ENCODE data around the gene GGCT. TPM values are rescaled to one million over a fixed set of nuclear protein-coding genes. Genes with fewer than 3 reads are reported as not detected.

GGCT gene
- total RNA-seq, 3 donors from 2014 or later (not counting 1 experiment from before 2014, with no cell fraction given), result 8.7 to 10.8 (median 9.2) TPM

- no peak for ATAC-seq
- no peaks in the 10 kb centered on the region for H3K9me3 Mint-ChIP-seq
- no peaks in the 10 kb centered on the region for H3K27me3 Mint-ChIP-seq (ENCODE audit: low read depth in 2 of 2)
- no peaks in the 10 kb centered on the region for H3K9me3 ChIP-seq (ENCODE audit: control insufficient read depth, insufficient read depth, low read length)
- no peaks in the 10 kb centered on the region for H3K36me3 Mint-ChIP-seq
- H3K4me3 ChIP-seq (ENCODE audit: low read length), result no peak overlapping the region
- WGBS (ENCODE audit: insufficient coverage), result no CpG with 5 or more reads among the region's 1 CpG
- peaks cover 17% of the 10 kb centered on the region for H3K4me1 ChIP-seq (ENCODE audit: control insufficient read depth, insufficient read depth, low read length)
- H3K36me3 ChIP-seq (ENCODE audit: control insufficient read depth, insufficient read depth, low read length), result peaks cover 12% of the 10 kb centered on the region
- H3K27ac Mint-ChIP-seq, result no peak overlapping the region
- intact Hi-C loops (cut with micrococcal nuclease), result no loop called here
- H3K27me3 ChIP-seq (ENCODE audit: control insufficient read depth, insufficient read depth, low read length), result no peaks in the 10 kb centered on the region
- H3K4me3 Mint-ChIP-seq, result no peak overlapping the region
- peaks cover 28 to 41% of the 10 kb centered on the region in 2 donors for H3K4me1 Mint-ChIP-seq
- DNase-seq, result no peak
- no peak for TF ChIP-seq CTCF (IDR thresholded peaks at IDR 0.05)
- no peak overlapping the region for H3K27ac ChIP-seq (ENCODE audit: low read length)
Measured at GRCh38 chr7:30462179-30462578, 42.5 kb downstream of the GGCT start.

- no peaks in the 10 kb centered on the region for H3K36me3 Mint-ChIP-seq
- ATAC-seq (no peak), DNase-seq (no peak)
- WGBS (ENCODE audit: insufficient coverage), result 96% methylated on average over 4 of the region's 4 CpGs
- Histone ChIP-seq H3K27ac (ENCODE audit: low read length) (no peak overlapping the region), H3K4me3 (ENCODE audit: low read length) (no peak overlapping the region), H3K9me3 (ENCODE audit: control insufficient read depth, insufficient read depth, low read length) (no peaks in the 10 kb centered on the region), H3K36me3 (ENCODE audit: control insufficient read depth, insufficient read depth, low read length) (peaks cover 28% of the 10 kb centered on the region), H3K27me3 (ENCODE audit: control insufficient read depth, insufficient read depth, low read length) (no peaks in the 10 kb centered on the region), H3K4me1 (ENCODE audit: control insufficient read depth, insufficient read depth, low read length) (peaks cover 13% of the 10 kb centered on the region)
- H3K27ac Mint-ChIP-seq, result no peak overlapping the region
- intact Hi-C loops (cut with micrococcal nuclease), result no loop called here
- no peaks in the 10 kb centered on the region for H3K27me3 Mint-ChIP-seq (ENCODE audit: low read depth in 2 of 2)
- TF ChIP-seq CTCF (IDR thresholded peaks at IDR 0.05), result no peak
- no peak overlapping the region for H3K4me3 Mint-ChIP-seq
- no peaks in the 10 kb centered on the region for H3K9me3 Mint-ChIP-seq
- H3K4me1 Mint-ChIP-seq, result peaks cover 15 to 23% of the 10 kb centered on the region in 2 donors
Measured at GRCh38 chr7:30460246-30460633, 44.4 kb downstream of the GGCT start.

GRCh38 chr7:30459591-30460245 is 44.9 kb downstream of the GGCT start:
- no peaks in the 10 kb centered on the region for H3K27me3 Mint-ChIP-seq (ENCODE audit: low read depth in 2 of 2)
- no peak for TF ChIP-seq CTCF (IDR thresholded peaks at IDR 0.05)
- H3K9me3 Mint-ChIP-seq, result no peaks in the 10 kb centered on the region
- Histone ChIP-seq H3K4me3 (ENCODE audit: low read length) (no peak overlapping the region), H3K27ac (ENCODE audit: low read length) (no peak overlapping the region), H3K27me3 (ENCODE audit: control insufficient read depth, insufficient read depth, low read length) (no peaks in the 10 kb centered on the region), H3K36me3 (ENCODE audit: control insufficient read depth, insufficient read depth, low read length) (peaks cover 32% of the 10 kb centered on the region), H3K4me1 (ENCODE audit: control insufficient read depth, insufficient read depth, low read length) (peaks cover 8% of the 10 kb centered on the region), H3K9me3 (ENCODE audit: control insufficient read depth, insufficient read depth, low read length) (no peaks in the 10 kb centered on the region)
- intact Hi-C loops (cut with micrococcal nuclease), result no loop called here
- 93% methylated on average over 9 of the region's 9 CpGs for WGBS (ENCODE audit: insufficient coverage)
- ATAC-seq (no peak), DNase-seq (no peak)
- H3K4me1 Mint-ChIP-seq, result peaks cover 10 to 18% of the 10 kb centered on the region in 2 donors
- H3K27ac Mint-ChIP-seq, result no peak overlapping the region
- H3K4me3 Mint-ChIP-seq, result no peak overlapping the region
- no peaks in the 10 kb centered on the region for H3K36me3 Mint-ChIP-seq

- Histone ChIP-seq H3K27me3 (ENCODE audit: control insufficient read depth, insufficient read depth, low read length) (no peaks in the 10 kb centered on the region), H3K9me3 (ENCODE audit: control insufficient read depth, insufficient read depth, low read length) (no peaks in the 10 kb centered on the region), H3K4me3 (ENCODE audit: low read length) (no peak overlapping the region), H3K27ac (ENCODE audit: low read length) (no peak overlapping the region), H3K36me3 (ENCODE audit: control insufficient read depth, insufficient read depth, low read length) (peaks cover 46% of the 10 kb centered on the region), H3K4me1 (ENCODE audit: control insufficient read depth, insufficient read depth, low read length) (no peaks in the 10 kb centered on the region)
- no peaks in the 10 kb centered on the region for H3K36me3 Mint-ChIP-seq
- H3K4me1 Mint-ChIP-seq, result peaks cover 0 to 7% of the 10 kb centered on the region in 2 donors
- no peak overlapping the region for H3K27ac Mint-ChIP-seq
- H3K9me3 Mint-ChIP-seq, result no peaks in the 10 kb centered on the region
- intact Hi-C loops (cut with micrococcal nuclease), result no loop called here
- H3K4me3 Mint-ChIP-seq, result no peak overlapping the region
- no peak for ATAC-seq
- TF ChIP-seq CTCF (IDR thresholded peaks at IDR 0.05), result no peak
- DNase-seq, result no peak
- no peaks in the 10 kb centered on the region for H3K27me3 Mint-ChIP-seq (ENCODE audit: low read depth in 2 of 2)
- no CpG with 5 or more reads among the region's 1 CpG for WGBS (ENCODE audit: insufficient coverage)
Measured at GRCh38 chr7:30458311-30458710, 46.3 kb downstream of the GGCT start.

All from natural killer cell (primary cell).